GM21576 (cell line): ENCODE results near the gene RAB11FIP3.

Source experiments
- ATAC-seq: cut with Tn5 transposase; IDR thresholded peaks from one replicate; pipeline ENCODE4 v1.9.1; 2021; ENCODE audit warnings: mild to moderate bottlenecking, moderate library complexity; ENCODE audit not compliant: unreplicated experiment

The RAB11FIP3 gene

GRCh38 chr16:529012-529575 lies 103.6 kb downstream of the RAB11FIP3 start:
- no peak for ATAC-seq

- no peak for ATAC-seq
Observed at GRCh38 chr16:530111-530817, 104.8 kb downstream of the RAB11FIP3 start.

- no peak for ATAC-seq
Observed at GRCh38 chr16:531494-532125, 106.2 kb downstream of the RAB11FIP3 start.

GRCh38 chr16:533391-534123 lies 108.1 kb downstream of the RAB11FIP3 start:
- no peak for ATAC-seq

- no peak for ATAC-seq
Observed at GRCh38 chr16:534135-534534, 108.7 kb downstream of the RAB11FIP3 start.

- ATAC-seq = no peak
Observed at GRCh38 chr16:534856-535445, 109.5 kb downstream of the RAB11FIP3 start.

GRCh38 chr16:535446-536405 lies 110.3 kb downstream of the RAB11FIP3 start:
- no peak for ATAC-seq

- ATAC-seq = no peak
Observed at GRCh38 chr16:536746-537145, 111.3 kb downstream of the RAB11FIP3 start.

GRCh38 chr16:537415-538335 lies 112.2 kb downstream of the RAB11FIP3 start:
- no peak for ATAC-seq

GRCh38 chr16:539901-540530 lies 114.6 kb downstream of the RAB11FIP3 start:
- no peak for ATAC-seq

- ATAC-seq = no peak
Observed at GRCh38 chr16:540645-541340, 115.3 kb downstream of the RAB11FIP3 start.

- no peak for ATAC-seq
Observed at GRCh38 chr16:543301-544164, 118.1 kb downstream of the RAB11FIP3 start.

GRCh38 chr16:544517-544916 lies 119.1 kb downstream of the RAB11FIP3 start:
- no peak for ATAC-seq

GRCh38 chr16:546909-547770 lies 121.7 kb downstream of the RAB11FIP3 start:
- no peak for ATAC-seq

GRCh38 chr16:548586-548985 lies 123.1 kb downstream of the RAB11FIP3 start:
- no peak for ATAC-seq
